ENCODE results near the gene FIG4.
"Not testable (repeated sequence)": the region's sequence is repeated elsewhere in the genome, so short reads cannot be mapped to it uniquely, and the experiment has no call there.

- TF ChIP-seq POLR2A, POLR2AphosphoS5 (IDR thresholded peaks at IDR 0.05; ENCODE audit: low read depth, low read length): not testable (repeated sequence)
Measured at GRCh38 chr6:109708099-109708498, 17.0 kb downstream of the FIG4 start.

All from GM12892 (cell line).